H7 (cell line): ENCODE measurements around the gene SPSB1. TPM values are rescaled to one million over a fixed set of nuclear protein-coding genes. Genes with fewer than 3 reads are reported as not detected.

Source experiments
- DNase-seq: peaks from one replicate; pipeline ENCODE4 v3.0.0; 2012
- H3K27me3 ChIP-seq: 2 replicates; pipeline ENCODE4 v1.6.0; 2011; ENCODE audit warnings: mild to moderate bottlenecking, low read length; ENCODE audit not compliant: control insufficient read depth, insufficient read depth
- H3K36me3 ChIP-seq: replicated peaks from 2 replicates; pipeline ENCODE4 v1.5.1; 2011; ENCODE audit warnings: low read length; ENCODE audit not compliant: control insufficient read depth, insufficient read depth
- H3K4me3 ChIP-seq: 2 replicates; pipeline ENCODE4 v1.5.1; 2011; ENCODE audit warnings: low read depth, mild to moderate bottlenecking, control low read depth, low read length, moderate library complexity; ENCODE audit not compliant: insufficient read depth
- total RNA-seq: library from RNA; depleted of rRNA; stranded (reverse); fragments of >200 nt; shearing (Covaris generic); gene quantifications from 2 replicates; pipeline ENCODE4 v1.2.3, GENCODE V29; 2014

Gene SPSB1
- total RNA-seq, 1 experiment from 2014 or later, result 4.2 TPM

- Histone ChIP-seq H3K27me3 (no peaks in the 10 kb centered on the region), H3K4me3 (no peak overlapping the region), H3K36me3 (no peaks in the 10 kb centered on the region)
- no peak for DNase-seq
Measured at GRCh38 chr1:9311479-9311878, 18.8 kb downstream of the SPSB1 start.

GRCh38 chr1:9312168-9312720 is 19.6 kb downstream of the SPSB1 start:
- DNase-seq, result no peak
- no peak overlapping the region for H3K4me3 ChIP-seq
- H3K27me3 ChIP-seq, result no peaks in the 10 kb centered on the region
- H3K36me3 ChIP-seq, result no peaks in the 10 kb centered on the region

GRCh38 chr1:9313576-9313975 is 20.9 kb downstream of the SPSB1 start:
- H3K36me3 ChIP-seq, result no peaks in the 10 kb centered on the region
- H3K27me3 ChIP-seq, result no peaks in the 10 kb centered on the region
- no peak overlapping the region for H3K4me3 ChIP-seq
- peak; percentile 54 for DNase-seq

GRCh38 chr1:9314111-9314510 is 21.4 kb downstream of the SPSB1 start:
- no peak for DNase-seq

GRCh38 chr1:9314711-9315379 is 22.2 kb downstream of the SPSB1 start:
- DNase-seq, result no peak
- no peaks in the 10 kb centered on the region for H3K27me3 ChIP-seq
- no peaks in the 10 kb centered on the region for H3K36me3 ChIP-seq
- no peak overlapping the region for H3K4me3 ChIP-seq

More at GRCh38 chr1:9314111-9314510, 21.4 kb downstream of the SPSB1 start:
- Histone ChIP-seq H3K27me3 (no peaks in the 10 kb centered on the region), H3K36me3 (no peaks in the 10 kb centered on the region), H3K4me3 (no peak overlapping the region)

- Histone ChIP-seq H3K27me3 (no peaks in the 10 kb centered on the region), H3K4me3 (no peak overlapping the region), H3K36me3 (no peaks in the 10 kb centered on the region)
- DNase-seq, result peak; percentile 33
Measured at GRCh38 chr1:9315411-9316079, 22.9 kb downstream of the SPSB1 start.

- Histone ChIP-seq H3K36me3 (no peaks in the 10 kb centered on the region), H3K27me3 (no peaks in the 10 kb centered on the region), H3K4me3 (no peak overlapping the region)
- peak; percentile 55 for DNase-seq
Measured at GRCh38 chr1:9316080-9316444, 23.4 kb downstream of the SPSB1 start.

GRCh38 chr1:9316512-9316911 is 23.8 kb downstream of the SPSB1 start:
- DNase-seq, result peak; percentile 48
- Histone ChIP-seq H3K4me3 (no peak overlapping the region), H3K36me3 (no peaks in the 10 kb centered on the region), H3K27me3 (no peaks in the 10 kb centered on the region)

- Histone ChIP-seq H3K4me3 (no peak overlapping the region), H3K27me3 (no peaks in the 10 kb centered on the region), H3K36me3 (no peaks in the 10 kb centered on the region)
- DNase-seq, result peak; percentile 38
Measured at GRCh38 chr1:9317072-9317471, 24.4 kb downstream of the SPSB1 start.

- no peak overlapping the region for H3K4me3 ChIP-seq
Measured at GRCh38 chr1:9317591-9318417, 25.1 kb downstream of the SPSB1 start.

GRCh38 chr1:9319208-9319788 is 26.6 kb downstream of the SPSB1 start:
- no peaks in the 10 kb centered on the region for H3K27me3 ChIP-seq
- DNase-seq, result no peak
- no peak overlapping the region for H3K4me3 ChIP-seq
- no peaks in the 10 kb centered on the region for H3K36me3 ChIP-seq

More at GRCh38 chr1:9317591-9318417, 25.1 kb downstream of the SPSB1 start:
- H3K36me3 ChIP-seq, result no peaks in the 10 kb centered on the region
- no peaks in the 10 kb centered on the region for H3K27me3 ChIP-seq
- DNase-seq, result peak; percentile 63

GRCh38 chr1:9319789-9320519 is 27.3 kb downstream of the SPSB1 start:
- no peaks in the 10 kb centered on the region for H3K36me3 ChIP-seq
- H3K27me3 ChIP-seq, result no peaks in the 10 kb centered on the region
- DNase-seq, result peak; percentile 85
- no peak overlapping the region for H3K4me3 ChIP-seq

- Histone ChIP-seq H3K4me3 (no peak overlapping the region), H3K27me3 (no peaks in the 10 kb centered on the region), H3K36me3 (no peaks in the 10 kb centered on the region)
- DNase-seq, result peak; percentile 72
Measured at GRCh38 chr1:9320520-9321479, 28.1 kb downstream of the SPSB1 start.
